Measurements from ENCODE around the gene MEP1A.
A peak's percentile ranks its signal among the peaks of the same experiment; 100 is the strongest.
"Not testable (repeated sequence)": the region's sequence is repeated elsewhere in the genome, so short reads cannot be mapped to it uniquely, and the experiment has no call there.

Gene MEP1A

GRCh38 chr6:46838033-46838432, 44.8 kb downstream of the MEP1A start:
- DNase-seq: no peak

- DNase-seq: not testable (repeated sequence)
These were observed 49.2 kb downstream of the MEP1A start for GRCh38 chr6:46842252-46842846.

GRCh38 chr6:46845126-46845525, 51.9 kb downstream of the MEP1A start:
- no peak for DNase-seq

- DNase-seq: peak; percentile 22
These were observed 55.6 kb downstream of the MEP1A start for GRCh38 chr6:46848684-46849360.

DNA sequence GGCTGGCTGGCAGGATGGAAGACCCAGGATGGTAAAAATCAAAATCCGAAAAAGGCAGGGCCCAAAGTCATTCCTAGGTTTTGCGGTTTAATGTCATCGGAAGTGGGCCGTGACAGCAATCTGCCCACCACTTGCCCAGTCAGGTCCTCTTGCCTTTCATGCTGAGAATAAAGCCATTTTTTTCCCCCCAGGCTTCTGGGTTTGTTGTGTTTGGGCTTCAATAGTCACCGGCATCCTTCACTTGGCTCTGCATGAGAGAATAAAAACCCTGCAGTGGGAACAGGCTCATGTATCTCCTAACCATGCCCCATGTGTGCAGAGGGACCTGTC, 56.1 kb downstream of the MEP1A start:
- no peak for DNase-seq

DNA sequence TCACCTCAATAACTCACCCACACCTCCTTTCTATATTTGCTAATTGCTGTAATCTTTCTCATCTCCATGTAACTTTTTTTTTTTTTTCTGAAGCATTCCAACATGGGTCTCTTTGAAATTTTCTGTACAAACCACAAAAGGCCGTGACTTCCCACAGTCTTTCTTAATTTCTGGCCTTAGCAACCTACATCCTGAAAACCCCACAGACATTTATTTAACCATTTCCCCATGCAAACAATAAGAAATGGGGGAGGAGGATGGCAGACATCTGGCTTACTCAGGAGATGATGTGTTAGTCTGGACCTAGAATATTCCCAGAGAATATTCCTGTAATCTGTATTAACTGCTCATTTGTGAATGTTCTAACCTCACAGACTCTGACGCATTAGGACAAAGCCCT, 57.6 kb downstream of the MEP1A start:
- no peak for DNase-seq

DNA sequence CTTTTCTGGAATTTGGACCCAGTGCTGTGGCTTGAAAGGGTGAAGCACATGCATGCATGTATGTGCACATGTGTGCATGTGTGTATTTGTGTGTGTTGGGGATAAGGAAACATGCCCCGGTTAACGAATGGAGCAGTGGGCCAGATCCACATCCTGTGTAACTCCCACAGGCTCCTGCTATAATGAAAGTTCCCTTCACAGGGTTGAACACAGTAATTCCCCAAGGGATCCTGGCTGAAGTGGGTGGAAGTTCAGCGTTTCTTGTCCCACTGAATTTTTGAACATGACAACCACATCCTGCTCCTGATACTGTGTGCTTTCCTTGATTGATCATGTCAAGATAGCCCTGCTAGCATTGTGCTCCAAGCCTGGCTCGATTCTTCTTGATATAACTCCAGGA, 58.4 kb downstream of the MEP1A start:
- DNase-seq: not testable (repeated sequence)

GRCh38 chr6:46855966-46856365, 62.8 kb downstream of the MEP1A start:
- DNase-seq: not testable (repeated sequence)

- no peak for DNase-seq
These were observed 69.2 kb downstream of the MEP1A start for GRCh38 chr6:46862381-46862780.

- no peak for DNase-seq
These were observed 70.6 kb downstream of the MEP1A start for GRCh38 chr6:46863791-46864190.

DNA sequence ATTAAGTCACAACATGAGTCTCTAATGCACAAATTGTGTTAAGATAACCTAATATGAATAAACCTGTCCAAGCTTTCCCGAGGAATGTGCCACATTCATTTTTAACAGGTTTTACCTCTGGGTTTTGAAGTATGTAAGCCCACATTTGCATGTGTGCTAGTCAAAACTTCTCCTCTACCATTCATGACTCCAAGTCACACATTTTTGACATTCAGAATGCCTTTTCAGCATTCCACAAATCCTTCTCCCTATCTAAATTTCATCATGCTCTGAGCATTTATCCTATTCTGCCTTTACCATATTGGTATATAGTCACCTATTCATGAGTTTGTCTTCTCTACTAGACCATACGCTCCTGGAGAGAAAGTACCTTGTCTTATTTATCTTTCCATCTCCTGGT, 72.0 kb downstream of the MEP1A start:
- DNase-seq: no peak

DNA sequence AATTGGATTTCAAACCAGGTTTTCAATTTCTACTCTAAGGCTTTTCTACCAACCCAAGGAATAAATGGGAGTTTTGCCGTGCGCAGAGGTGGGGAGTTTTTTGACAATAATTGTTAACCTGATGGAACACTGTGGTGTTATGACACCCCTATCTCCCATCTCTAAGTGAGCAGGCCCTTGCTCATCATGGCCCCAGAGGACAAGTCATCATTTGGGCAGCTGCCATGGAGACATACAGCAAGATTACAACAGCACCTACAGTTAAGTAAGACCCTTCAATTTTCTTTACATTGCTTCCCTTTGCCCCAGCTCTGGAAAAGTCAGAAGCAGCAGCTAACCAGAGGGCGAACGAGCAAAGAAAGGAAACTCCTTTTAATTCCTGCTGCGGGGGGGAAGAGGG, 74.2 kb downstream of the MEP1A start:
- DNase-seq: no peak

- no peak for DNase-seq
These were observed 82.9 kb downstream of the MEP1A start for GRCh38 chr6:46876126-46876525.

GRCh38 chr6:46879003-46879402, 85.8 kb downstream of the MEP1A start:
- DNase-seq: no peak

DNA sequence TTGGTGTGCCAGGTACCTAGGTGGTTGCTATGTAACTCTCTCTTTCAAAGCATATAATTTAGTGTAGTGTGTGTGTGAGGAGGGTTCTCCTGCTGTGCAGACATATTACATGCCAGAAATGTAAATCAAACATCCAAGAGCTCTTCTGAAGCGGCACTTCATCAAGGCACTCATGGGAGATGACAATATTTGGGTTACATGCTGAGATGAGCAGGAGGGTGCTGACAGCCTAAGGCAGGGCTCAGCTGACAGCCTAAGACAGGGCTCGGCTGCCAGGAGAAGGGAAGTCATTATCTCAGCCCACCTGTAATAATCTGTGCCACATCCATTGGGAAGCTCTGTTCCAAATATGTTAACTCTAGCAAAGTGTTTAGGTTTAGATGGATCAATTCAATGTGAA, 89.5 kb downstream of the MEP1A start:
- DNase-seq: no peak

DNA sequence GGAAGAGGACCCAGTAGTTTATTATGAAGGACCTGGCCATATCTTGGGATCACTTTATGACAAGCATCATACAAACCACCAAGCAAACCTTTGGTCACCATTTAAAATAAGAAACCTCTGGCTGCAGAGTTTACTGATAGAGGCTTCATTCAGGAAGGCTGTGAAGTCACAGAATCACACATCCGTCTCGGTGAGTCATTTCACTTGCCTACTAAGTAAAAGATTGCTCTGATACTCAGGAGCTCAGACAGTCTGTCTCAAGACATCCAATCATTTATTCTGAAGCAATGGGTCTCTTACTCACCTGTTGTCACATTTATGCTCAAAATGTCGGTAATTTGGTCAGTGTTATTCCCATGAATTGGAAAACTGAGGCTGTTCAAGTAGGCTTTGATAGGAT, 94.8 kb downstream of the MEP1A start:
- no peak for DNase-seq

DNA sequence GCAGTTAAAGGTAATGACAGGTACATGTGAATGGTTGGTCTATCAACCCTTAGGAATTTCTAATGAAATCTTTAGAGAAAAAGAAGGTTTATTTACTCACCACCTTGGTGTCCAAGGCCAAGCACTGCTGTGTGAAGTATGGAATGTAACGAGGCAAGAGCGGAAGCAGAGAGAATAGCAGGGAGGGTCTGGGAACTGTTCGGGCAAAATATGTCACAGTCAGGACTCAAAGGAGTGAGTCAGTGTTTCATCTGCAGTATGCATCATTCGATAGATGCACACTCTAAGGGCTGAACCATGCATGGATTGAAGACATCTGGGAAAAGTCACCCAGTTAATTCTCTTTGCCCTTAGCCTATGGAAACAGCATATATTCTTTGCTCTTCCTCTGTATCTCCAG, 95.4 kb downstream of the MEP1A start:
- DNase-seq: no peak
